NCI-H1092 treated with DMSO at 0.1 percent for 48 hours (cell line): ENCODE results near the gene HMG20A.

ENCODE experiments used
- DNase-seq: peaks from one replicate; lab custom pipeline; 2025; lab: John Stamatoyannopoulos, UW

Gene HMG20A

GRCh38 chr15:77478051-77478450 lies 57.4 kb downstream of the HMG20A start:
- DNase-seq = no peak

- no peak for DNase-seq
These were observed 58.3 kb downstream of the HMG20A start for GRCh38 chr15:77479015-77479414.

GRCh38 chr15:77480859-77481633 lies 60.4 kb downstream of the HMG20A start:
- DNase-seq = no peak

- no peak for DNase-seq
These were observed 61.0 kb downstream of the HMG20A start for GRCh38 chr15:77481670-77482069.

- no peak for DNase-seq
These were observed 61.9 kb downstream of the HMG20A start for GRCh38 chr15:77482570-77482969.

GRCh38 chr15:77483425-77484140 lies 62.9 kb downstream of the HMG20A start:
- DNase-seq = no peak

- no peak for DNase-seq
These were observed 64.3 kb downstream of the HMG20A start for GRCh38 chr15:77484994-77485393.

- no peak for DNase-seq
These were observed 66.1 kb downstream of the HMG20A start for GRCh38 chr15:77486542-77487468.

GRCh38 chr15:77487469-77487842 lies 66.8 kb downstream of the HMG20A start:
- no peak for DNase-seq

GRCh38 chr15:77487888-77488287 lies 67.2 kb downstream of the HMG20A start:
- DNase-seq = no peak

- no peak for DNase-seq
These were observed 69.0 kb downstream of the HMG20A start for GRCh38 chr15:77489647-77490046.

GRCh38 chr15:77493324-77493907 lies 72.7 kb downstream of the HMG20A start:
- no peak for DNase-seq

- no peak for DNase-seq
These were observed 73.6 kb downstream of the HMG20A start for GRCh38 chr15:77494073-77494867.

GRCh38 chr15:77494964-77495363 lies 74.3 kb downstream of the HMG20A start:
- DNase-seq = no peak

GRCh38 chr15:77495838-77496596 lies 75.3 kb downstream of the HMG20A start:
- DNase-seq = no peak

- peak; percentile 64 for DNase-seq
These were observed 76.0 kb downstream of the HMG20A start for GRCh38 chr15:77496715-77497109.

GRCh38 chr15:77497110-77497737 lies 76.5 kb downstream of the HMG20A start:
- peak; percentile 87 for DNase-seq

- peak; percentile 41 for DNase-seq
These were observed 77.3 kb downstream of the HMG20A start for GRCh38 chr15:77497942-77498361.

- no peak for DNase-seq
These were observed 78.5 kb downstream of the HMG20A start for GRCh38 chr15:77499087-77499760.
